GM19395 (cell line): ENCODE results near the gene KDM4C.
"Not testable (repeated sequence)": the region's sequence is repeated elsewhere in the genome, so short reads cannot be mapped to it uniquely, and the experiment has no call there.

ENCODE experiments used
- ATAC-seq: cut with Tn5 transposase; IDR thresholded peaks from one replicate; pipeline ENCODE4 v1.9.1; 2021; ENCODE audit warnings: mild to moderate bottlenecking, moderate library complexity; ENCODE audit not compliant: unreplicated experiment

KDM4C gene

DNA sequence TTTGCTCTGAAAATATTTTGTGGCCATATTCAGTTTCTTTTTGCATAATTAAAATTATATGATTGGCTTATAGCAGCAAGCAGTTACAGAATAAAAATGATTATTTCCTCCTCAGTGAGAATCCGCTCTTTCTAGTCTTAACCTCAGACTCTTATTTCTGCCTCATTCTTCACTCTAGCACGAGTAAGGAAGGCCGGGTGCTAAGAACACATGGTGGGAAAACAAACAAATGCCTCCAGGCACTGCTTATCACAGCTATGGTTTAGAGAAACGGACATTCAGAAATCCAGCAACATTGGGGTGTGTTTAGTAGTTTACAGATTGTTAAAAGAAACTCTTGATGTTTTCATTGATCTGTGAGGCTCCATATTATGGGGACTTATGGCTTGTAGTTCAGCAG is 168.7 kb downstream of the KDM4C start:
- no peak for ATAC-seq

GRCh38 chr9:6927838-6928237 is 170.1 kb downstream of the KDM4C start:
- ATAC-seq: no peak

DNA sequence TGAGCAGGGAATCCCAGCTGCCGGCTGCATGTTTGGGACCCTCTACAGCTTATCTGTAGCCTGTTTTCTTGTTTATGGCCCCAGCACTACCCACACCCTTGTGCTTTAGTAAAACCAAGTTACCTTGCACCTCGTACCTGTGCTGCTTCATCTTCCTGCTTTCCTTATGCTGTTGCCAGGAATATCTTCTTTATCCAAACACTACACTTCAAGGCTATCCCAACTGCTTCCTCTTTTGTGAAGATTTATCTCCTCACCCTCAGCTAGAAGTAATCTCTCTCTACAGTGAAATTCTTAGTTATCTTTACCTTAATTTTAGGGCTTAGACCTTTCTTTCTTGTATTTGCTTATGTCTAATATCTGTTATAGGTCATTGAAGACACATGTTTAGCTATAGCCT is 171.1 kb downstream of the KDM4C start:
- no peak for ATAC-seq

DNA sequence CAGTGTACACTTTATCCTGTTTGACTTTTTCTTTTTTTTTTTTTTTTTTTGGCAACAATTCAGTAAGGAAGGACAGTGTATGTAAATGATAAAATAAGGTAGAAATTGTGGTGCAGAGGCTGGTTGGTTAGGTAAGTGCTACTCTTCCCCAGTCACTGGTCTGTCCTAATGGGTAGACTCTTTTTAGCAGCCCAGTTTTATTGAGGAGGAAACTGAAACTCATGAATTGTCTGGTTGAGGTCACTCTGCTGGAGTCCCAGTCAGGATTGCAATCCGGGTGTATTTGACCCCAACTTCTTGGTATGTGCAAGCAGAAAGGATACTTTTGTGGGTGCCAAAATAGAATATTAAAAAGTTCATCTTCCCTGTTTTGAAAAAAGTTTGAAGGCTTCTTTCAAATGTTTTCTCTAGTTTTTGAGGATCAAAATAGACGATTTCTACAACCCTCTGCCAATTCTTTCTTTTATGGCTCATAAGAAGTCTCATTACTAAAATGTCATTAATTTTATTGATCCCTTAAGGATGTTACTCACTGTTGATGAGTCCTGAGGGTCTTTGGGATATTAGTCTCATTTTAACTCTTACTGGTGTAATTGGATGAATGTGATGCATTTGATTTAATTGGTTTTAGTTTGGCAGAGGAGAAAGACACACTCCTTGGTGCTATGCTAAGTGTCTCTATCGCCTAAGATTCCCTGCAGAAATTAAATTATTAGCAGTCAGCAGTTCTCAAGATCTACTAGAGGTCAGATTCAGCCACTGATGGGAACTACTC is 171.9 kb downstream of the KDM4C start:
- no peak for ATAC-seq

- ATAC-seq: no peak
Observed at GRCh38 chr9:6930827-6931226, 173.1 kb downstream of the KDM4C start.

DNA sequence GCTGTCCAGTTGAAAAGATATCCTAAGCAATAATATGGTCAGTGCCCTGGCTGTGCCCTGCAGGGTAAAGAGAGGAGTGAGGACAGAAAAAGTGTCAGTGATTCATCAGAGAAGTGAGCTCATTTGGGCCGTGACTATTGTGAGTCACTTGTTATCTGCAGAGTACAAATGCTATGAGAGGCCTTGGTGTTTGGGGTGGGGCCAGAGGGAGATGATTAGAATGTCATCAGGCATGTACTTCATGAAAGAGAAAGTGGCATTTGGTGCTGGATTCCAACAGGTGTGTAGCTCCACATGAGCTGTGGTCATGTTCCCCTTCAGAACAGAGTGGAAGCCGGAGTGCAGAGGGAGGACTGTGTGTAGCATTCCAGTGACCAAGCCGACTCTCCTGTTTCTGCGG is 174.1 kb downstream of the KDM4C start:
- ATAC-seq: peak; percentile 63

GRCh38 chr9:6936103-6936502 is 178.3 kb downstream of the KDM4C start:
- ATAC-seq: no peak

- ATAC-seq: no peak
Observed at GRCh38 chr9:6937209-6937608, 179.4 kb downstream of the KDM4C start.

- ATAC-seq: no peak
Observed at GRCh38 chr9:6938447-6938846, 180.7 kb downstream of the KDM4C start.

GRCh38 chr9:6938873-6939272 is 181.1 kb downstream of the KDM4C start:
- no peak for ATAC-seq

GRCh38 chr9:6941501-6941900 is 183.7 kb downstream of the KDM4C start:
- no peak for ATAC-seq

GRCh38 chr9:6942406-6942805 is 184.6 kb downstream of the KDM4C start:
- no peak for ATAC-seq

DNA sequence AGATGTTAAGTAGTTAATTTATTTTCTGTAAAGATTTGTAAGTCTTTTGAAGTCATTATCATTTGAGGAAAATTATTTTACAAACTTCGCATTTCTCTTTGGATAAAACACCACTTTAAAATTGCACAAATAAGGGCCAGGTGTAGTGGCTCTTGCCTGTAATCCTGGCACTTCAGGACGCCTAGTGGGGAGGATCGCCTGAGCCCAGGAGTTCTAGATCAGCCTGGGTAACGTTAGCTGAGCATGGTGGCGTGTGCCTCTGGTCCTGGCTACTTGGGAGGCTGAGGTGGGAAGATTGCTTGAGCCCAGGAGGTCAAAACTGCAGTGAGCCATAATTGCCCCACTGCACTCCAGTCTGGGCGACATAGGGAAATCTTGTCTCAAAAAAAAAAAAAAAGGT is 185.5 kb downstream of the KDM4C start:
- no peak for ATAC-seq

- no peak for ATAC-seq
Observed at GRCh38 chr9:6944093-6944551, 186.3 kb downstream of the KDM4C start.

DNA sequence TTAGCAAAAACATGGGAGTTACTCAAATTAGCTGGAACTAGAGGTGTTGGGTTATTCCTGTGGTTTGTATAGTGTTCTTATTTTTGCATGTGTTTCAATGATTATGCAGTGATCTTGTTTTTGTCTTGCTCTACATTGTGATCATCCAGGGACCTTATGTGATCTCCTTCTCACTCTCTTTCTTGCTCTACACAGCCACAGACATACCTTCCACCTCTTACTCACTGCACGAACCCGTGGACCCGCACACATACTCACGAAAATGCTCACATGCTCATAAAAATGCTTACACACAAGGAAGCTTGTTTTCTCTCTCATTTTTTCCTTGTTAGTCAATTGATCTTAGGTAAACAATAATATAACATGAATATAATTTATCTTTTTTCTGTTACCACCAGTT is 187.1 kb downstream of the KDM4C start:
- no peak for ATAC-seq

- no peak for ATAC-seq
Observed at GRCh38 chr9:6945816-6946215, 188.0 kb downstream of the KDM4C start.

DNA sequence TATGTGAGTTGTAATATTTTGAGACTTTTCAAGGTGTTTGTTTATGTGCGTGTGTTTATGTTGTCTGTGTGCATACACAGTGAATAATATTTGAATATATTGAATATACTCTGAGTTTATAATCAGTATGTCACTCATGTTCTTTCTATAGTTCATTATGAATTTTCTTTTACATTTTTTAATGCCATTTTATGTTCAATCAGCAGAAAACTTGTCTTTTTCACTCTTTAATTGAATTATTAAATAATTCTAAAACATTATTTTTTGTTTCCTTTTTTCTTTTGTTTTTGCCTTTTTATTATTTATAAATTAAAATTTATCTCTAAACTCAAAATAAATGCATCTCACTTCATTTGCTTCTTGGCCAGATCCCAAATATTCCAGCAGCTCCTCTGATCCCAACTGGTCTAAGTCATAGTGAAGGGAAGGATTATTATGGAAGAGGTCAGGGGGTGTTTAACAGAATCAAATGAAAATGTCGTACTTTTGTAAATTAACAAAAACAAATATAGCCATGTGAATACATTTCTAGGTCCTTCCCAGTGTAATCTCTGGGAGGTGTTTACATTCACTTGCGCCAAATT is 188.9 kb downstream of the KDM4C start:
- ATAC-seq: no peak

GRCh38 chr9:6948921-6949320 is 191.1 kb downstream of the KDM4C start:
- ATAC-seq: not testable (repeated sequence)

GRCh38 chr9:6955251-6955921 is 197.6 kb downstream of the KDM4C start:
- ATAC-seq: peak; percentile 84

DNA sequence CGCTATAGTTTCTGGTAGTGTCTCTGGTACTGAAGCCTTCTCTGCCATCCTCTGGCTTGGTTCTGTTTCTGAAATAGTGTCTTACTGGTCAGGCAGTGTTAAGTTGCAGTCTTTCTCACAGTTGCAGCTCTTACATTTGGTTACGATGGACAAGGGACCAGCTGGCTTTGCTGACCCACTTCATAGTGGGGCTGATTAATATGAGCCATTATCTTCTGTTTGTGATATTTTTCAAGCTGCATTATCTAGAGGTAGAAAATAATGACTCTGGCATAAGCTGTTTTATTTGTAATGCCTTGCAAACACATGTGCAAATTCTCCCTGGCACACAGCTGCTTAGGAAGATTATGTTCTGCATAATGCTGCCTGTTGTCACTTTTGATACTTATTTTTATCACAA is 199.1 kb downstream of the KDM4C start:
- ATAC-seq: no peak

- no peak for ATAC-seq
Observed at GRCh38 chr9:6959270-6960000, 201.7 kb downstream of the KDM4C start.
